ENCODE data around the gene RENBP.
A peak's percentile ranks its signal among the peaks of the same experiment; 100 is the strongest.

The RENBP gene

GRCh38 chrX:153970357-153971123, 26.1 kb upstream of the RENBP start:
- peak; percentile 28 for DNase-seq

- no peak for DNase-seq
Observed at GRCh38 chrX:153969904-153970356, 25.5 kb upstream of the RENBP start.

- DNase-seq: no peak
Observed at GRCh38 chrX:153969125-153969903, 24.9 kb upstream of the RENBP start.

- no peak for DNase-seq
Observed at GRCh38 chrX:153968754-153969124, 24.3 kb upstream of the RENBP start.

- no peak for DNase-seq
Observed at GRCh38 chrX:153968255-153968654, 23.8 kb upstream of the RENBP start.

- DNase-seq: no peak
Observed at GRCh38 chrX:153967536-153968224, 23.2 kb upstream of the RENBP start.

- no peak for DNase-seq
Observed at GRCh38 chrX:153966841-153967535, 22.5 kb upstream of the RENBP start.

GRCh38 chrX:153966283-153966688, 21.8 kb upstream of the RENBP start:
- no peak for DNase-seq

- DNase-seq: no peak
Observed at GRCh38 chrX:153965406-153965805, 21.0 kb upstream of the RENBP start.

- no peak for DNase-seq
Observed at GRCh38 chrX:153964105-153964504, 19.7 kb upstream of the RENBP start.

- no peak for DNase-seq
Observed at GRCh38 chrX:153963546-153963945, 19.1 kb upstream of the RENBP start.

- DNase-seq: no peak
Observed at GRCh38 chrX:153961292-153961691, 16.8 kb upstream of the RENBP start.

GRCh38 chrX:153960786-153961185, 16.3 kb upstream of the RENBP start:
- DNase-seq: no peak

GRCh38 chrX:153960077-153960476, 15.6 kb upstream of the RENBP start:
- DNase-seq: no peak

GRCh38 chrX:153959649-153960048, 15.2 kb upstream of the RENBP start:
- no peak for DNase-seq

- no peak for DNase-seq
Observed at GRCh38 chrX:153958605-153959004, 14.2 kb upstream of the RENBP start.

GRCh38 chrX:153957224-153957623, 12.8 kb upstream of the RENBP start:
- DNase-seq: no peak

- no peak for DNase-seq
Observed at GRCh38 chrX:153956044-153956907, 11.8 kb upstream of the RENBP start.

GRCh38 chrX:153955228-153955732, 10.8 kb upstream of the RENBP start:
- no peak for DNase-seq

- DNase-seq: no peak
Observed at GRCh38 chrX:153954558-153955227, 10.2 kb upstream of the RENBP start.

GRCh38 chrX:153953892-153954557, 9.6 kb upstream of the RENBP start:
- DNase-seq: no peak

Data from NCI-H2171 (cell line).